Prostate gland (tissue), 2 donors: ENCODE data around the gene PTPRM. TPM values are rescaled to one million over a fixed set of nuclear protein-coding genes. Genes with fewer than 3 reads are reported as not detected.

Experiments used
- DNase-seq: peaks from one replicate; pipeline ENCODE4 v3.0.0-alpha.2; 2019; ENCODE audit warnings: low spot score
- H3K27ac ChIP-seq, 2 donors: fragments of 200-600 bp; sonication (generic); 2 replicates each; pipeline ENCODE4 v1.5.1; 2017 to 2019
- H3K27me3 ChIP-seq: fragments of 200-600 bp; sonication (generic); replicated peaks from 2 replicates; pipeline ENCODE4 v1.5.1; 2019; ENCODE audit not compliant: insufficient read depth
- H3K36me3 ChIP-seq, 2 donors: fragments of 200-600 bp; sonication (generic); 1 replicate in 1 of 2; 2 replicates in 1 of 2; pipeline versions ENCODE4 v1.5.1 to v1.8.1; 2017 to 2019
- H3K4me1 ChIP-seq: fragments of 200-600 bp; sonication (generic); replicated peaks from 2 replicates; pipeline ENCODE4 v1.5.1; 2019
- H3K4me3 ChIP-seq, 2 donors: fragments of 200-600 bp; sonication (generic); 2 replicates each; pipeline ENCODE4 v1.5.1; 2017 to 2019
- H3K9me3 ChIP-seq: fragments of 200-600 bp; sonication (generic); 2 replicates; pipeline ENCODE4 v1.5.1; 2017
- CTCF ChIP-seq, 4 experiments: fragments of 200-600 bp in 2 of 4; fragments of 450-650 bp in 2 of 4; sonication (generic) in 2 of 4; IDR thresholded peaks; 1 replicate in 3 of 4; 2 replicates in 1 of 4; pipeline ENCODE4 v1.5.1; 2016 to 2019; ENCODE audit warnings: antibody characterized with exemption in 4 of 4, mild to moderate bottlenecking in 2 of 4, moderate library complexity in 2 of 4
- POLR2A ChIP-seq: fragments of 450-650 bp; IDR thresholded peaks from one replicate; pipeline ENCODE4 v1.6.1; 2016; ENCODE audit warnings: antibody characterized with exemption, mild to moderate bottlenecking
- POLR2AphosphoS5 ChIP-seq: sonication (generic); formaldehyde crosslinking; IDR thresholded peaks from one replicate; pipeline ENCODE4 v1.6.1; 2017; ENCODE audit warnings: antibody characterized with exemption
- WGBS: methylation state at CpG from one replicate; pipeline ENCODE4 v1.1.5; 2018; 5-methylcytosine and 5-hydroxymethylcytosine counted together
- intact Hi-C: fragments of 100-400 bp; cut with DNase I; formaldehyde crosslinking; loops from one replicate; pipeline ENCODE4 v1.14.2; 2022
- total RNA-seq, 2 donors: library from RNA; depleted of rRNA; stranded (reverse); fragments of >200 nt; gene quantifications; one replicate each; pipeline ENCODE4 v1.1.0, GENCODE V29; 2016

The PTPRM gene
- total RNA-seq, 2 donors from 2014 or later = 32.9 to 92.6 TPM

GRCh38 chr18:8313043-8313442 lies 745.9 kb downstream of the PTPRM start:
- no peaks in the 10 kb centered on the region for H3K27me3 ChIP-seq
- no peaks in the 10 kb centered on the region for H3K9me3 ChIP-seq
- intact Hi-C loops = no loop called here
- TF ChIP-seq CTCF (IDR thresholded peaks at IDR 0.05) (no peak), POLR2A (no peak), POLR2AphosphoS5 (no peak)
- no peaks in the 10 kb centered on the region for H3K4me1 ChIP-seq
- WGBS = 88% methylated on average over 2 of the region's 2 CpGs
- no peaks in the 10 kb centered on the region for H3K36me3 ChIP-seq
- no peak overlapping the region for H3K4me3 ChIP-seq
- no peak overlapping the region for H3K27ac ChIP-seq
- DNase-seq = no peak

GRCh38 chr18:8314124-8314523 lies 747.0 kb downstream of the PTPRM start:
- DNase-seq = no peak
- Histone ChIP-seq H3K4me1 (no peaks in the 10 kb centered on the region), H3K27me3 (no peaks in the 10 kb centered on the region), H3K4me3 (no peak overlapping the region), H3K27ac (no peak overlapping the region), H3K9me3 (no peaks in the 10 kb centered on the region), H3K36me3 (no peaks in the 10 kb centered on the region)
- intact Hi-C loops = no loop called here
- TF ChIP-seq POLR2A (no peak), CTCF (IDR thresholded peaks at IDR 0.05) (no peak), POLR2AphosphoS5 (no peak)
- WGBS = 91% methylated on average over 2 of the region's 2 CpGs

GRCh38 chr18:8319798-8320489 lies 752.8 kb downstream of the PTPRM start:
- no peak for DNase-seq
- WGBS = 85% methylated on average over 6 of the region's 6 CpGs
- Histone ChIP-seq H3K4me3 (no peak overlapping the region), H3K9me3 (no peaks in the 10 kb centered on the region), H3K27me3 (no peaks in the 10 kb centered on the region), H3K4me1 (no peaks in the 10 kb centered on the region), H3K27ac (no peak overlapping the region), H3K36me3 (no peaks in the 10 kb centered on the region)
- TF ChIP-seq POLR2A (no peak), POLR2AphosphoS5 (no peak), CTCF (IDR thresholded peaks at IDR 0.05) (no peak)
- intact Hi-C loops = no loop called here

- Histone ChIP-seq H3K27me3 (no peaks in the 10 kb centered on the region), H3K4me3 (no peak overlapping the region), H3K4me1 (no peaks in the 10 kb centered on the region), H3K27ac (no peak overlapping the region), H3K36me3 (no peaks in the 10 kb centered on the region), H3K9me3 (no peaks in the 10 kb centered on the region)
- 81% methylated on average over 2 of the region's 2 CpGs for WGBS
- no peak for DNase-seq
- intact Hi-C loops = no loop called here
- no peak for TF ChIP-seq CTCF (IDR thresholded peaks at IDR 0.05)
- TF ChIP-seq POLR2A = no peak
- no peak for TF ChIP-seq POLR2AphosphoS5
Measured at GRCh38 chr18:8322486-8322885, 755.4 kb downstream of the PTPRM start.

GRCh38 chr18:8324343-8325065 lies 757.4 kb downstream of the PTPRM start:
- intact Hi-C loops = no loop called here
- Histone ChIP-seq H3K27ac (no peak overlapping the region), H3K27me3 (no peaks in the 10 kb centered on the region), H3K4me1 (peaks cover 4% of the 10 kb centered on the region), H3K4me3 (no peak overlapping the region), H3K36me3 (no peaks in the 10 kb centered on the region), H3K9me3 (no peaks in the 10 kb centered on the region)
- DNase-seq = peak; percentile 34
- TF ChIP-seq POLR2A (no peak), POLR2AphosphoS5 (peak; percentile 31)
- WGBS = 74% methylated on average over 3 of the region's 3 CpGs
